Endothelial cell of umbilical vein (primary cell): ENCODE data around the gene CCDC92B. TPM values are rescaled to one million over a fixed set of nuclear protein-coding genes. Genes with fewer than 3 reads are reported as not detected.

Experiments
- BruUV-seq: library from RNA; stranded (reverse); fragments of 400-500 nt; replicated peaks from 2 replicates; lab custom pipeline; 2021; lab: Mats Ljungman, UMichigan
- CTCF ChIA-PET: fragments of 300-600, 350-600 bp; sonication (Branson Sonifier 250); formaldehyde crosslinking; loops from one replicate; lab custom pipeline; 2021; ENCODE audit warnings: antibody characterized with exemption, inconsistent platforms; lab: Charles Lee
- POLR2A ChIA-PET: fragments of 300-600, 350-600 bp; sonication (Branson Sonifier 250); formaldehyde crosslinking; loops from one replicate; lab custom pipeline; 2021; ENCODE audit warnings: antibody characterized with exemption, inconsistent platforms; lab: Charles Lee
- DNase-seq: peaks from one replicate; pipeline ENCODE4 v3.0.0-alpha.2; 2011; ENCODE audit warnings: low read depth, low spot score
- FAIRE-seq: peaks from 2 replicates; lab custom pipeline; 2011; peaks lifted over from hg19 to GRCh38; lab: Jason Lieb, UNC
- H2AFZ ChIP-seq: 2 replicates; pipeline ENCODE4 v1.6.0; 2012; ENCODE audit warnings: low read depth, low read length, control low read depth, inconsistent platforms
- H3K27ac ChIP-seq: 2 replicates; pipeline ENCODE4 v1.5.1; 2011; ENCODE audit warnings: low read depth, mild to moderate bottlenecking, control low read depth, low read length, moderate library complexity; ENCODE audit not compliant: insufficient read depth
- H3K27me3 ChIP-seq, 2 experiments: 2 replicates each; pipeline versions ENCODE4 v1.6.0 to v1.6.1; 2011; ENCODE audit warnings: low read length in 2 of 2, mixed read lengths in 1 of 2; ENCODE audit not compliant: control insufficient read depth in 2 of 2, insufficient read depth in 2 of 2
- H3K36me3 ChIP-seq, 2 experiments: 2 replicates in 1 of 2; 3 replicates in 1 of 2; pipeline ENCODE4 v1.5.1; 2011; ENCODE audit warnings: low read length in 2 of 2, mild to moderate bottlenecking in 1 of 2, moderate library complexity in 1 of 2; ENCODE audit not compliant: control insufficient read depth in 2 of 2, insufficient read depth in 2 of 2; ENCODE audit errors: extremely low read depth in 1 of 2
- H3K4me1 ChIP-seq: 3 replicates; pipeline ENCODE4 v1.5.1; 2011; ENCODE audit warnings: mild to moderate bottlenecking, low read length; ENCODE audit not compliant: control insufficient read depth, insufficient read depth; ENCODE audit errors: extremely low read depth
- H3K4me2 ChIP-seq: 2 replicates; pipeline ENCODE4 v1.6.1; 2011; ENCODE audit warnings: low read length, control low read depth, mixed read lengths; ENCODE audit not compliant: insufficient read depth
- H3K4me3 ChIP-seq, 3 experiments: fragments of 200-600 bp in 1 of 3; sonication (generic), shearing (Covaris generic) in 1 of 3; replicated peaks in 1 of 3; 2 replicates each; pipeline ENCODE4 v1.5.1; 2011 to 2016; ENCODE audit warnings: control low read depth in 3 of 3, low read length in 3 of 3, mild to moderate bottlenecking in 2 of 3, inconsistent platforms in 1 of 3, low read depth in 1 of 3, moderate library complexity in 1 of 3; ENCODE audit not compliant: insufficient read depth in 1 of 3
- H3K79me2 ChIP-seq: 2 replicates; pipeline ENCODE4 v1.6.0; 2012; ENCODE audit warnings: low read length, inconsistent platforms; ENCODE audit not compliant: control insufficient read depth, insufficient read depth
- H3K9ac ChIP-seq: replicated peaks from 2 replicates; pipeline ENCODE3; 2011; ENCODE audit warnings: low read length, control low read depth; ENCODE audit not compliant: insufficient read depth; ENCODE audit errors: extremely low read depth
- H3K9me1 ChIP-seq: replicated peaks from 3 replicates; pipeline ENCODE4 v1.6.0; 2011; ENCODE audit warnings: mild to moderate bottlenecking, low read length; ENCODE audit not compliant: control insufficient read depth, insufficient read depth; ENCODE audit errors: extremely low read depth
- H3K9me3 ChIP-seq: replicated peaks from 2 replicates; pipeline ENCODE4 v1.5.1; 2012; ENCODE audit warnings: low read length, inconsistent platforms; ENCODE audit not compliant: control insufficient read depth, insufficient read depth
- H4K20me1 ChIP-seq: replicated peaks from 2 replicates; pipeline ENCODE3; 2011; ENCODE audit warnings: mild to moderate bottlenecking, low read length; ENCODE audit not compliant: control insufficient read depth, insufficient read depth; ENCODE audit errors: extremely low read depth
- EZH2 ChIP-seq: IDR thresholded peaks from 2 replicates; pipeline ENCODE4 v1.6.1; 2012; ENCODE audit warnings: borderline replicate concordance, low read depth, mild to moderate bottlenecking, moderate library complexity, low read length, inconsistent platforms; ENCODE audit not compliant: severe bottlenecking
- FOS ChIP-seq: IDR thresholded peaks from 2 replicates; pipeline ENCODE4 v1.6.1; 2011; ENCODE audit warnings: mild to moderate bottlenecking, low read length, moderate library complexity, borderline replicate concordance; ENCODE audit not compliant: insufficient read depth
- GATA2 ChIP-seq: IDR thresholded peaks from 2 replicates; pipeline ENCODE4 v1.7.0; 2011; ENCODE audit warnings: low read depth, mild to moderate bottlenecking, moderate library complexity, mixed read lengths, low read length; ENCODE audit not compliant: insufficient read length, insufficient read depth
- JUN ChIP-seq: IDR thresholded peaks from 2 replicates; pipeline ENCODE4 v1.6.1; 2011; ENCODE audit warnings: borderline replicate concordance, low read depth; ENCODE audit not compliant: insufficient read length, insufficient read depth
- MYC ChIP-seq: IDR thresholded peaks from one replicate; pipeline ENCODE4 v1.6.1; 2011; ENCODE audit warnings: mild to moderate bottlenecking, low read depth, low read length
- POLR2A ChIP-seq: IDR thresholded peaks from 2 replicates; pipeline ENCODE4 v1.6.1; 2012; ENCODE audit warnings: low read depth, mild to moderate bottlenecking, control low read depth, low read length
- POLR2AphosphoS5 ChIP-seq: IDR thresholded peaks from 2 replicates; pipeline ENCODE4 v1.6.1; 2012; ENCODE audit warnings: low read depth, mild to moderate bottlenecking, control low read depth, low read length, moderate library complexity; ENCODE audit not compliant: insufficient read depth
- dilution Hi-C: fragments of 300-500 bp; cut with MboI; formaldehyde crosslinking; loops from one replicate; pipeline ENCODE4 v1.15.0; 2019; ENCODE audit warnings: low sequenced_read_pairs; ENCODE audit not compliant: extremely low pct_ligation_motif_present
- intact Hi-C: fragments of 100-400 bp; cut with micrococcal nuclease; formaldehyde crosslinking; loops from one replicate; pipeline ENCODE4 v1.10.0; 2022
- polyA plus RNA-seq, 4 experiments: library from polyadenylated mRNA; depleted of rRNA in 3 of 4; stranded (reverse) in 3 of 4; unstranded in 1 of 4; fragments of >200 nt; gene quantifications; 2 replicates each; pipeline versions ENCODE4 v1.2.1 to v1.2.3, GENCODE V29; 2011 to 2012; ENCODE audit warnings: missing spikeins in 1 of 4
- total RNA-seq: library from RNA; stranded (reverse); gene quantifications from 2 replicates; pipeline ENCODE4 v1.2.3, GENCODE V29; 2021
- TF ChIP-seq, protein P1 (sequence below), 2 donors: IDR thresholded peaks; 1 replicate in 1 of 2; 2 replicates in 1 of 2; pipeline ENCODE4 v1.5.1; 2011; ENCODE audit warnings: low read length in 2 of 2, mild to moderate bottlenecking in 2 of 2, moderate library complexity in 2 of 2, control low read depth in 1 of 2, inconsistent platforms in 1 of 2, low read depth in 1 of 2; ENCODE audit not compliant: insufficient read depth in 1 of 2; ENCODE audit errors: extremely low read depth in 1 of 2
- TF ChIP-seq, protein P2 (sequence below): IDR thresholded peaks from 2 replicates; pipeline ENCODE4 v1.6.1; 2011; ENCODE audit not compliant: insufficient read depth, insufficient read length

Gene CCDC92B
- total and polyA plus RNA-seq, 2 donors (not counting 3 experiments of a cell fraction or from before 2014, with no cell fraction given), result not detected

DNA sequence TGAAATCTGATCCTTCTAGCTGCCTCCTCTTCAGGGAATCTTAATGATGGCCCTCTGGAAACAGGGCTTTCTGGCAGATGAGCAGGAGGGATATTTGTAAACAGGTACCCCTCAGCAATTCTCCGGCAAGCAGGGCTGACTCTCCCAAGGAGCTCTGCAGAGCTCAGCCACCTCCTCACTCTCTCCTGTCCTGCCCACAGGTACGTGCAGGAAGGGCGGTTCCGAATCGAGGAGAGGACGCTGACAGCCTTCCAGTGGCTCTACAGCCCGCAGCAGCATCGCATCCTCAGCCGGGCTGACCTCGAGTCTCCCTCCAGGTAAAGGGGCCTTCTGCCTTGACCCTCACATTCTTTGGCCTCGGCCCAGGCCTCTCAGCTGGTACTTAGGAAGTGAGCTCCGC, 20.7 kb upstream of the CCDC92B start:
- no peaks in the 10 kb centered on the region for H4K20me1 ChIP-seq
- no peaks in the 10 kb centered on the region for H3K9me1 ChIP-seq
- H3K4me3 ChIP-seq, result no peak overlapping the region
- H3K4me1 ChIP-seq, result no peaks in the 10 kb centered on the region
- intact Hi-C loops (no loop called here), dilution Hi-C loops (no loop called here)
- no peak overlapping the region for H3K9ac ChIP-seq
- no peak for FAIRE-seq
- ChIA-PET POLR2A (no interaction called here), CTCF (interaction anchor here (1.2 kb wide), 1 partner anchor 19 kb away, joined by 4 read pairs; no protein-coding TSS in a partner anchor)
- H3K4me2 ChIP-seq, result no peak overlapping the region
- H3K27me3 ChIP-seq, result no peaks in the 10 kb centered on the region
- no peak overlapping the region for H2AFZ ChIP-seq
- DNase-seq, result no peak
- TF ChIP-seq MYC (no peak), POLR2AphosphoS5 (no peak), FOS (no peak), JUN (no peak), EZH2 (no peak), POLR2A (no peak), GATA2 (no peak)
- TF ChIP-seq, protein P1, sequence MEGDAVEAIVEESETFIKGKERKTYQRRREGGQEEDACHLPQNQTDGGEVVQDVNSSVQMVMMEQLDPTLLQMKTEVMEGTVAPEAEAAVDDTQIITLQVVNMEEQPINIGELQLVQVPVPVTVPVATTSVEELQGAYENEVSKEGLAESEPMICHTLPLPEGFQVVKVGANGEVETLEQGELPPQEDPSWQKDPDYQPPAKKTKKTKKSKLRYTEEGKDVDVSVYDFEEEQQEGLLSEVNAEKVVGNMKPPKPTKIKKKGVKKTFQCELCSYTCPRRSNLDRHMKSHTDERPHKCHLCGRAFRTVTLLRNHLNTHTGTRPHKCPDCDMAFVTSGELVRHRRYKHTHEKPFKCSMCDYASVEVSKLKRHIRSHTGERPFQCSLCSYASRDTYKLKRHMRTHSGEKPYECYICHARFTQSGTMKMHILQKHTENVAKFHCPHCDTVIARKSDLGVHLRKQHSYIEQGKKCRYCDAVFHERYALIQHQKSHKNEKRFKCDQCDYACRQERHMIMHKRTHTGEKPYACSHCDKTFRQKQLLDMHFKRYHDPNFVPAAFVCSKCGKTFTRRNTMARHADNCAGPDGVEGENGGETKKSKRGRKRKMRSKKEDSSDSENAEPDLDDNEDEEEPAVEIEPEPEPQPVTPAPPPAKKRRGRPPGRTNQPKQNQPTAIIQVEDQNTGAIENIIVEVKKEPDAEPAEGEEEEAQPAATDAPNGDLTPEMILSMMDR (IDR thresholded peaks at IDR 0.05; ENCODE audit: extremely low read depth in 1 of 2, insufficient read depth in 1 of 2, low read depth in 1 of 2, low read length in 2 of 2), result no peak
- TF ChIP-seq, protein P2, sequence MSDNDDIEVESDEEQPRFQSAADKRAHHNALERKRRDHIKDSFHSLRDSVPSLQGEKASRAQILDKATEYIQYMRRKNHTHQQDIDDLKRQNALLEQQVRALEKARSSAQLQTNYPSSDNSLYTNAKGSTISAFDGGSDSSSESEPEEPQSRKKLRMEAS, result no peak
- no peaks in the 10 kb centered on the region for H3K79me2 ChIP-seq
- BruUV-seq, result no TSS peak
- H3K9me3 ChIP-seq, result no peaks in the 10 kb centered on the region
- no peak overlapping the region for H3K27ac ChIP-seq
- H3K36me3 ChIP-seq, result no peaks in the 10 kb centered on the region
